Measurements from ENCODE around the gene NELL1. TPM values are rescaled to one million over a fixed set of nuclear protein-coding genes. Genes with fewer than 3 reads are reported as not detected.

Gene NELL1
- total RNA-seq, 2 experiments from 2014 or later, result not detected

DNA sequence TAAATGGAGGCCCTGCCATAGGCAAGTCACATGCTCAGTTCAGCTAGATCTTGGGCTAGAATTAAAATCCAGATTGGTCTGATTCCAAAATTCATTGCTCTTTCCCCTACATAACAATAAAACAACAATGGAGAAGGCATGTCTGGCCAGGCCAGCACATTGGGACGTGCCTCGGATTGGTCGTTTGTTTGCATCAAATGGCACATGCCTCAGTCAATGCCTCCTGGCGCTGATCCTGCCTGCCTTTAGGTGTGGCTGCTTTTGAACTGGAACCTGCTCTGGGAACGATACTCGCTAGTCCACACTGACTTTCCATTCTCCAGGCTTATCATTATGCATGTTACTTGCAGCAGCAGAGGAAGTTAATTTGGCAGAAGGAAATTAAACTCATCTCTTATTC is 322.1 kb downstream of the NELL1 start:
- Histone ChIP-seq H3K4me1 (ENCODE audit: insufficient read depth, low read length) (no peaks in the 10 kb centered on the region), H3K9me3 (ENCODE audit: control insufficient read depth in 1 of 2, insufficient read depth in 1 of 2, low read length in 2 of 2) (peaks cover 0 to 5% of the 10 kb centered on the region in 2 experiments), H3K4me3 (ENCODE audit: low read length) (no peak overlapping the region), H3K36me3 (ENCODE audit: insufficient read depth, low read length) (no peaks in the 10 kb centered on the region), H3K27me3 (ENCODE audit: control insufficient read depth in 1 of 2, insufficient read depth in 2 of 2, low read length in 2 of 2) (no peaks in the 10 kb centered on the region), H3K27ac (ENCODE audit: low read depth in 1 of 2, low read length in 2 of 2) (no peak overlapping the region)
- intact Hi-C loops (cut with DNase I, micrococcal nuclease), result no loop called here
- no peaks in the 10 kb centered on the region for H3K4me1 Mint-ChIP-seq (ENCODE audit: low read depth)
- ChIA-PET CTCF (no interaction called here), POLR2A (no interaction called here)
- no peak overlapping the region for H3K4me3 Mint-ChIP-seq
- TF ChIP-seq, protein P1, sequence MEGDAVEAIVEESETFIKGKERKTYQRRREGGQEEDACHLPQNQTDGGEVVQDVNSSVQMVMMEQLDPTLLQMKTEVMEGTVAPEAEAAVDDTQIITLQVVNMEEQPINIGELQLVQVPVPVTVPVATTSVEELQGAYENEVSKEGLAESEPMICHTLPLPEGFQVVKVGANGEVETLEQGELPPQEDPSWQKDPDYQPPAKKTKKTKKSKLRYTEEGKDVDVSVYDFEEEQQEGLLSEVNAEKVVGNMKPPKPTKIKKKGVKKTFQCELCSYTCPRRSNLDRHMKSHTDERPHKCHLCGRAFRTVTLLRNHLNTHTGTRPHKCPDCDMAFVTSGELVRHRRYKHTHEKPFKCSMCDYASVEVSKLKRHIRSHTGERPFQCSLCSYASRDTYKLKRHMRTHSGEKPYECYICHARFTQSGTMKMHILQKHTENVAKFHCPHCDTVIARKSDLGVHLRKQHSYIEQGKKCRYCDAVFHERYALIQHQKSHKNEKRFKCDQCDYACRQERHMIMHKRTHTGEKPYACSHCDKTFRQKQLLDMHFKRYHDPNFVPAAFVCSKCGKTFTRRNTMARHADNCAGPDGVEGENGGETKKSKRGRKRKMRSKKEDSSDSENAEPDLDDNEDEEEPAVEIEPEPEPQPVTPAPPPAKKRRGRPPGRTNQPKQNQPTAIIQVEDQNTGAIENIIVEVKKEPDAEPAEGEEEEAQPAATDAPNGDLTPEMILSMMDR (IDR thresholded peaks at IDR 0.05), result no peak
- H3K27ac Mint-ChIP-seq, result no peak overlapping the region
- peaks cover 7% of the 10 kb centered on the region for H3K9me3 Mint-ChIP-seq
- H3K36me3 Mint-ChIP-seq (ENCODE audit: low read depth), result no peaks in the 10 kb centered on the region
- no peak for DNase-seq
- H3K27me3 Mint-ChIP-seq, result no peaks in the 10 kb centered on the region
- ATAC-seq (ENCODE audit: poor library complexity), result no peak

GRCh38 chr11:21007297-21007696 is 337.9 kb downstream of the NELL1 start:
- Mint-ChIP-seq H3K27ac (no peak overlapping the region), H3K4me3 (no peak overlapping the region), H3K36me3 (ENCODE audit: low read depth) (no peaks in the 10 kb centered on the region), H3K27me3 (no peaks in the 10 kb centered on the region), H3K9me3 (peaks cover 3% of the 10 kb centered on the region), H3K4me1 (ENCODE audit: low read depth) (no peaks in the 10 kb centered on the region)
- H3K27me3 ChIP-seq (ENCODE audit: control insufficient read depth in 1 of 2, insufficient read depth in 2 of 2, low read length in 2 of 2), result no peaks in the 10 kb centered on the region
- ATAC-seq (ENCODE audit: poor library complexity) (no peak), DNase-seq (no peak)
- H3K4me3 ChIP-seq (ENCODE audit: low read length), result no peak overlapping the region
- H3K36me3 ChIP-seq (ENCODE audit: insufficient read depth, low read length), result no peaks in the 10 kb centered on the region
- ChIA-PET POLR2A (no interaction called here), CTCF (no interaction called here)
- intact Hi-C loops (cut with DNase I, micrococcal nuclease), result no loop called here
- TF ChIP-seq, protein P1 (IDR thresholded peaks at IDR 0.05), result no peak
- H3K9me3 ChIP-seq (ENCODE audit: control insufficient read depth in 1 of 2, insufficient read depth in 1 of 2, low read length in 2 of 2), result no peaks in the 10 kb centered on the region
- no peak overlapping the region for H3K27ac ChIP-seq (ENCODE audit: low read depth in 1 of 2, low read length in 2 of 2)
- no peaks in the 10 kb centered on the region for H3K4me1 ChIP-seq (ENCODE audit: insufficient read depth, low read length)

DNA sequence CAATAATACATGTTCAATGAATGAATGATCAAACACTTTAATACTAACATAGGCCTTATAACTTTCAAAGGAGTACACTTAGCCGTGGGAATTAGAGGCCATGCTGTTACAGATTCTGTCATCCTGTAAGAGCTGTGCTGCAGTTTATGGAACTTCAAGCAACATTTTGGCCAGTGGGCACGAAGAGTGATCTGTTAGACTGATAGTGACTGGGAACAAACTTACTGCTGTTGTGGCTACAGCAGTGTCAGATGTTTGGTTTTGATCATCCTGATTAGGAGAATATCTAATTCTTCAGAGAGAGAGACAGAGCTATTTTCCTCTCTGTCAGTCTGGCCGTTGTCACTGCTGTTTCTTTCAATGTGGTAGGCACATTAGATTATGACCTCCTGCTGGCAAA is 348.9 kb downstream of the NELL1 start:
- H3K4me1 ChIP-seq (ENCODE audit: insufficient read depth, low read length), result no peaks in the 10 kb centered on the region

More for the DNA sequence above, 348.9 kb downstream of the NELL1 start:
- Histone ChIP-seq H3K36me3 (ENCODE audit: insufficient read depth, low read length) (no peaks in the 10 kb centered on the region), H3K27ac (ENCODE audit: low read depth in 1 of 2, low read length in 2 of 2) (no peak overlapping the region), H3K9me3 (ENCODE audit: control insufficient read depth in 1 of 2, insufficient read depth in 1 of 2, low read length in 2 of 2) (no peaks in the 10 kb centered on the region), H3K4me3 (ENCODE audit: low read length) (no peak overlapping the region), H3K27me3 (ENCODE audit: control insufficient read depth in 1 of 2, insufficient read depth in 2 of 2, low read length in 2 of 2) (no peaks in the 10 kb centered on the region)
- no peak for DNase-seq
- no peaks in the 10 kb centered on the region for H3K36me3 Mint-ChIP-seq (ENCODE audit: low read depth)
- TF ChIP-seq, protein P1 (IDR thresholded peaks at IDR 0.05), result no peak
- H3K4me1 Mint-ChIP-seq (ENCODE audit: low read depth), result no peaks in the 10 kb centered on the region
- intact Hi-C loops (cut with DNase I, micrococcal nuclease), result no loop called here
- ChIA-PET CTCF (no interaction called here), POLR2A (no interaction called here)
- H3K9me3 Mint-ChIP-seq, result peaks cover 6% of the 10 kb centered on the region
- H3K27ac Mint-ChIP-seq, result no peak overlapping the region
- H3K27me3 Mint-ChIP-seq, result no peaks in the 10 kb centered on the region
- ATAC-seq (ENCODE audit: poor library complexity), result no peak
- H3K4me3 Mint-ChIP-seq, result no peak overlapping the region
